T-helper 17 cell (primary cell): ENCODE results near the gene DRICH1. TPM values are rescaled to one million over a fixed set of nuclear protein-coding genes. Genes with fewer than 3 reads are reported as not detected.
"Not testable (repeated sequence)": the region's sequence is repeated elsewhere in the genome, so short reads cannot be mapped to it uniquely, and the experiment has no call there.

Source experiments
- ATAC-seq: fragments of 150-1000 bp; cut with Tn5 transposase; 2 replicates; pipeline ENCODE4 v1.10.0; 2021; ENCODE audit warnings: mild to moderate bottlenecking, moderate library complexity
- DNase-seq, 3 donors: peaks; one replicate each; pipeline versions ENCODE4 v3.0.0 to v3.0.0-alpha.2; 2020 to 2021
- H3K9me3 ChIP-seq: one replicate; pipeline ENCODE4 v1.7.0; 2013; ENCODE audit warnings: low read length, mild to moderate bottlenecking; ENCODE audit not compliant: control insufficient read depth, poor library complexity, severe bottlenecking
- H3K27ac Mint-ChIP-seq: one replicate; pipeline ENCODE4 v1.8.0; 2022; ENCODE audit warnings: mild to moderate bottlenecking, moderate library complexity, mixed read lengths
- H3K27me3 Mint-ChIP-seq: one replicate; pipeline ENCODE4 v1.8.0; 2022; ENCODE audit warnings: mixed read lengths
- H3K36me3 Mint-ChIP-seq: one replicate; pipeline ENCODE4 v1.8.0; 2022; ENCODE audit warnings: low read depth, mixed read lengths
- H3K4me1 Mint-ChIP-seq: one replicate; pipeline ENCODE4 v1.8.0; 2022; ENCODE audit warnings: mild to moderate bottlenecking, mixed read lengths
- H3K4me3 Mint-ChIP-seq: one replicate; pipeline ENCODE4 v1.8.0; 2022; ENCODE audit warnings: mild to moderate bottlenecking, moderate library complexity, mixed read lengths
- total RNA-seq, 4 donors: library from RNA in 2 of 4; stranded (reverse) in 2 of 4; gene quantifications; one replicate each; pipeline ENCODE4 v1.2.3 and lab custom pipeline; 2022 to 2026

DRICH1 gene
- 1 to 10 TPM in 1 of 2 donors, under 1 TPM in 1; 0.42 to 2.5 TPM for total RNA-seq
- total RNA-seq (lab: John Stamatoyannopoulos, UW) = 1.1 to 4.2 reads per million in 2 donors

DNA sequence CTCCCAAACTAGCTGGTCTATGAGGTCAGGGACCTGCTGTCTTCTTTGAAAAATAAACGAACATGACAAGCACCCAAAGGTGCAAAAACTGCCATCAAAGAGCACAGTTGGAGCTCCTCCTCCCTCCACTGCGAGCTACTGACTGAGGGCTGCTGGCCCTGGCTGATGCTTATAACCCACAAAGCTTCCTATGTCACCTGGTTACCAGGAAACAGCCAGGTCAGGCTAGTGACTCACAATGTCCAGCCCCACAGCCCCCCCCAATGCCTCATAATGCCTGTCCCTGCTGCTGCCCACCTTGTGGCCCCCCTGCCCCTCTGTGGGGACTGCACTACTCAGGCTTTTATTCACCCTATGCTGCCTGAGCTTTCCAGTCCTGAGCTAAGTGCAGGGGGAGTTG is at the start of gene DRICH1:
Gene DRICH1 (minus strand): TSS at position 144 of the 400 bp plus-strand sequence. CDS start 298 bp downstream, outside the sequence.
- Mint-ChIP-seq H3K4me1 (peaks cover 8% of the 10 kb centered on the region), H3K27ac (peak within 1 kb of the TSS; percentile 37), H3K36me3 (peaks cover 3% of the 10 kb centered on the region), H3K27me3 (no peaks in the 10 kb centered on the region), H3K4me3 (no peak within 1 kb of the TSS)
- no peak for DNase-seq
- H3K9me3 ChIP-seq = no peaks in the 10 kb centered on the region
- ATAC-seq = no peak

DNA sequence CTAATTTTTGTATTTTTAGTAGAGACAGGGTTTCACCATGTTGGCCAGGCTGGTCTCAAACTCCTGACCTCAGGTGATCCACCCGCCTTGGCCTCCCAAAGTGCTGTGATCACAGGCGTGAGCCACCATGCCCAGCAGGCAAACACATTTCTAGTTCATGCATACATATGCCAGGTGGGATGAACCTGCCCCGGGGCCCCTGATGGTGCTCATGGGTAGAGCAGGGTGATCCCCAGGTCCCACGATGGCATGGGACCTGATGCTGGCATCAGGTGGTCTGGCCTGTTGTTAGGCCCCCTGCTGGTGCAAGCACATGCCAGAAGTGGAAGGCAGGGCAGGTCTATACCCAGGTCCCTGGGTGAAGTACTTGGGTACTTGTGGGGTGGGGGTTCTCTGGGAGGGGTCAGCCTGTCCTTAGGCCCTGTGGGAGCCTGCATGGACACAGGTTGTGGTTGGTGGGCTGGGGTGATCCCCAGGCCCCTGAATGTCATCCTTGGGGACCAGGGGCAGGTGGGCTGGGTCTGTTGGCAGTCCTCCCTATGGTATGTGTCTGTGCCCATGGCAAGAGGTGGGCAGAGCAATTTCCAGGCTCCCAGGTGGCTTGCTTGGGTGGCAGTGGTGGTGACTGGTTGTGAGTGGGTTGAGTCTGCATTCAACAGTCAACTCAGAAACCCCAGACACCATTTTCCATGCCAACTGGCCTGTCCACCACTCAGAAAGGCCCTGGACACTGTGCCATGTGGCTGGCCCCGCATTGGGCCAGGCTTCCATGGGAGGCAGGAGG is 49.1 kb upstream of the DRICH1 start:
- H3K27me3 Mint-ChIP-seq = no peaks in the 10 kb centered on the region
- ATAC-seq (no peak), DNase-seq (no peak)
- no peaks in the 10 kb centered on the region for H3K36me3 Mint-ChIP-seq
- no peak overlapping the region for H3K4me3 Mint-ChIP-seq
- H3K27ac Mint-ChIP-seq = peak overlapping the region; percentile 43
- no peaks in the 10 kb centered on the region for H3K9me3 ChIP-seq
- peaks cover 15% of the 10 kb centered on the region for H3K4me1 Mint-ChIP-seq

DNA sequence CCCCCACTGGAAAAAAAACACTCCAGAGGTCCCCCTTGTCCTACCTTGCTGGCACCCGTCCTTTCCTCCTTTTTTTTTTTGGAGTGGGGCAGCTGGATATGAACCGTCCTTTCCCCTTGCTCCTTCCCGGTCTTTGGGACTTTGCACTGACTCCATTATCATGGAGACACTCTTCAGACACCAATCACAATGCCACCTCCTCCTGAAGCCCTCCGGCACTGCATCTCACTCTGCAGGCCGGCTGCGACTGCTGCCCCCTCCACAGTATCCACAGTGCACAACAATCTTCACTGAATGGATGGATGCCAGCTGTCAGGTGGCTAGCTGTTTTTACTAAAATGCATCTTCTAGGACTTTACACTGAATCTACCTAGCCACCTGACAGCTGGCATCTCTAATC is 46.0 kb upstream of the DRICH1 start:
- Mint-ChIP-seq H3K27ac (peak overlapping the region; percentile 84), H3K27me3 (no peaks in the 10 kb centered on the region), H3K36me3 (no peaks in the 10 kb centered on the region), H3K4me1 (peaks cover 13% of the 10 kb centered on the region), H3K4me3 (no peak overlapping the region)
- H3K9me3 ChIP-seq = no peaks in the 10 kb centered on the region
- no peak for DNase-seq
- ATAC-seq = no peak

DNA sequence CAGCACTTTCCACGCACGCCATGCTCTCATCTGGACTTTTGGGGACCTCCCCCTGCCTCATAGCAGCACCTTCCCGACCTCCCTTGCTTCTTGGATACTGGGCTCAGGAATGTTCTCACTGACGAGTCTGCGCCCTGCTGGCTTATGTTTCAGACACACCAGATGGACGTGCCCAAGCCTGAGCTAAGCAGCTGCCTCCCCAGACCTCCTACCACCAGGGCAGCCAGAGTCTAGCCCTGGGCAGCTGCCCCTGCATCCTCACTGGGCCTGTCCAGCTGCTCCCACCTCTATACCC is 45.5 kb upstream of the DRICH1 start:
- Mint-ChIP-seq H3K4me1 (peaks cover 11% of the 10 kb centered on the region), H3K36me3 (no peaks in the 10 kb centered on the region), H3K4me3 (no peak overlapping the region), H3K27me3 (no peaks in the 10 kb centered on the region), H3K27ac (peak overlapping the region; percentile 84)
- no peaks in the 10 kb centered on the region for H3K9me3 ChIP-seq
- DNase-seq (no peak), ATAC-seq (no peak)

- Mint-ChIP-seq H3K4me1 (peaks cover 11% of the 10 kb centered on the region), H3K27ac (peak overlapping the region; percentile 84)
- H3K9me3 ChIP-seq, H3K36me3 Mint-ChIP-seq, H3K27me3 Mint-ChIP-seq, DNase-seq, ATAC-seq, H3K4me3 Mint-ChIP-seq: not testable (repeated sequence)
Measured at GRCh38 chr22:23676841-23677700, 45.0 kb upstream of the DRICH1 start.

GRCh38 chr22:23675502-23676415 is 43.6 kb upstream of the DRICH1 start:
- no peaks in the 10 kb centered on the region for H3K27me3 Mint-ChIP-seq
- DNase-seq (no peak), ATAC-seq (peak; percentile 28)
- H3K36me3 Mint-ChIP-seq = no peaks in the 10 kb centered on the region
- H3K27ac Mint-ChIP-seq = no peak overlapping the region
- H3K9me3 ChIP-seq = no peaks in the 10 kb centered on the region
- peak overlapping the region; percentile 5 for H3K4me3 Mint-ChIP-seq
- peaks cover 11% of the 10 kb centered on the region for H3K4me1 Mint-ChIP-seq

- peaks cover 11% of the 10 kb centered on the region for H3K4me1 Mint-ChIP-seq
- H3K4me3 Mint-ChIP-seq = peak overlapping the region; percentile 49
Measured at GRCh38 chr22:23674886-23675501, 42.9 kb upstream of the DRICH1 start.

GRCh38 chr22:23673826-23674690 is 41.9 kb upstream of the DRICH1 start:
- H3K4me3 Mint-ChIP-seq = no peak overlapping the region
- peaks cover 11% of the 10 kb centered on the region for H3K4me1 Mint-ChIP-seq
- H3K27ac Mint-ChIP-seq = no peak overlapping the region
- no peaks in the 10 kb centered on the region for H3K27me3 Mint-ChIP-seq
- no peaks in the 10 kb centered on the region for H3K9me3 ChIP-seq
- H3K36me3 Mint-ChIP-seq = no peaks in the 10 kb centered on the region
- no peak for DNase-seq
- no peak for ATAC-seq

More at GRCh38 chr22:23674886-23675501, 42.9 kb upstream of the DRICH1 start:
- not testable (repeated sequence) for H3K27ac Mint-ChIP-seq, H3K27me3 Mint-ChIP-seq, H3K36me3 Mint-ChIP-seq, H3K9me3 ChIP-seq, ATAC-seq, DNase-seq

DNA sequence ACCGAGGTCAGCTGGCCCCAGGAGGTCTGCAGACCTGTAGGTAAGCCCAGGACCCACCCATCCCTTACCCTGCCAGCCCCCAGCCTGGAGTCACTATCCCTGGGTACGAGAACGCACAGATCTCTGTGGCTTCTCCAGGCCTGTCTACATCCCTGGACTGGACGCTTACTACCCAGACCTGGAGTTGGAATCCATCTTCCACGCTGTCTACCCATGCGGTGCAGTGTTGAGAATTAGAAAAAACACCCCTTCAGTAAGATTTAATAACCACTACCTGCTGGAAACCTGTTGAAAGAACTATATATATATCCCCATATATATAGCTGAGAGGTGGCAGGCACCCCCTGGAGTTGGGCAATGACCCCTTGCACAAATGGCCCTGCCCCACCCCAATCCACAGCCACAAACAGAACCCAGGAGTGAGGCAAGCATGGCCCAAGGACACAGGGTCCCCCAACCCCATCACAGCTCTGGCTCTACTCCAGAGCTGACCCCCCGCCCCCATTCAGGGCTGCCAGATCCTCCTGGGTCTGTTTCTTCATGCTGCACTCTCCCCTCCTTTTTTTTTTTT is 41.0 kb upstream of the DRICH1 start:
- no peak for DNase-seq
- peak overlapping the region; percentile 80 for H3K27ac Mint-ChIP-seq
- no peaks in the 10 kb centered on the region for H3K9me3 ChIP-seq
- peaks cover 11% of the 10 kb centered on the region for H3K4me1 Mint-ChIP-seq
- H3K36me3 Mint-ChIP-seq = no peaks in the 10 kb centered on the region
- no peak overlapping the region for H3K4me3 Mint-ChIP-seq
- no peaks in the 10 kb centered on the region for H3K27me3 Mint-ChIP-seq
- no peak for ATAC-seq

DNA sequence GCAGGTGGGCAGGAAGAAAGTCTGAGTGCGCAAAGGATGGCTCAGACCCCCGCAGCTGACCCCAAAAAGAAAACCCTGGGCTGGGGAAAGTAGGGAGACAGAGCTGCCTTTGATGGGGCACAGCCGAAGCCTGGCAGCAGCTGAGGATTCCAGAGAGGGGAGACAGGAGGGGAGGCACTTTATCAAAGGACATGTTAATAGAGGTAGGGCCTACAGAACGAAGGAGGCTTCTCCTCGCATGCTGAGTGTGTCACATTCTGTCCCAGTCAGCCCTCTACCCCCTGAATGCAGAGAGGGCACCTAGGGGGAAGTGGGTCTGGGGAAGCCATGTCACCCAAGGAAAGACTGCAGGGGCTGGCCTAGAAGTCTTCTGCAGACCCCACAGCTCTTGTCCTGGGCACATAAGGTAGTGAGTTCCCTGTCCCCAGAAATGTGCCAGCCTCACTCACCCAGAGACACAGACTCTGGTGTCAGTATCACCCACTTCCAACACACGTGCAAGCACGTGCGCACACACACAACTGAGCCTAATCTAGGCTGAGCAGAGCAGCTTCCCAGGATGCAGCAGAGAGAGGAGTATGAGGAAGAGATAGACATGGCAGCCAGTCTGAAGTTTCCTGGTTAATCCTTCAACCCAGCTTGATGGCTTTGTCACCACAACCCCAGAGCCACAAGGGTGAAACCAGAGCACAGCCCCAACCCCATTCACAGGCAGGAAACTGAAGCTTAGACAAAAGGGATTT is 40.4 kb upstream of the DRICH1 start:
- not testable (repeated sequence) for ATAC-seq, H3K27me3 Mint-ChIP-seq, H3K4me1 Mint-ChIP-seq, H3K4me3 Mint-ChIP-seq, H3K36me3 Mint-ChIP-seq, DNase-seq, H3K9me3 ChIP-seq
- peak overlapping the region; percentile 80 for H3K27ac Mint-ChIP-seq

DNA sequence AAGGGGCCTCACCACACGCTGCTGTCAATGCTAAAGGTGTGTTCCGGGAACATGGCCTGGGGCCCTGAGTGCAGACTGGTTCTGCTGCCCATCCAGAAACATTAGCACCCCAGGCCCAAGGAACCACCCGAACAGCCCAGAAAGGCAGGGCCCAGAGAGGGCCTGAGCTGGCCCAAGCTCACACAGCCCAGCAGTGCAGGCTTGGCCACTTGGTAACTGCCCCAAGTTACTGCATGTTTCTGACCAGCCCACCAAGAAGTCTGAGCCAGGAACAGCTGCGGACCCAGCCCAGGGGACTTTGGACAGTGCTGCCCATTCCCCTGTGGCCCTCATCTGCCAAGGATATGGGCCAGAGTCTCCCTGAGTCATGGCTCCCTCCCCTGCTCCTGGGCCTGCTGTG is 39.3 kb upstream of the DRICH1 start:
- H3K27me3 Mint-ChIP-seq, DNase-seq, H3K4me1 Mint-ChIP-seq, H3K27ac Mint-ChIP-seq, H3K36me3 Mint-ChIP-seq, H3K4me3 Mint-ChIP-seq, H3K9me3 ChIP-seq, ATAC-seq: not testable (repeated sequence)
